Measurements from ENCODE around the gene ZNF614.

DNA sequence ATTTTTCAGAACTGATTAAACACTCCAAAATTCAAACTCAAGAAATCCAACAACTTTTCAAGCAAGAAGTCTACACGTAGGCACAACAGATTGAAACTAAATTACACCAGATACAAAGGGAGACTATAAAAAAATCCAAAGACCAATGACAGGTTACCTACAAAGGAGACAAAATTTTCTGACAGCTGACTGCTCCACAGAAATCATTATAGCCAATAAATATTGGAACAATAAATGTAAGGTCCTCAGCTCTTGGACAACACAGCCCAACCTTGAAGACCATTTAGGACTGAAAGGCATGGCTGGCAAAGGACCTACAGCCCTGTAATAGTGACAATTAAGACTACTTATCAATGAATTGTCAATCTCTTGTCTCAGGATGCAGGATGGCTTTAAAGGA is 57.5 kb downstream of the ZNF614 start:
- TF ChIP-seq POLR2AphosphoS5 (IDR thresholded peaks at IDR 0.05): no peak
- TF ChIP-seq, protein P1, sequence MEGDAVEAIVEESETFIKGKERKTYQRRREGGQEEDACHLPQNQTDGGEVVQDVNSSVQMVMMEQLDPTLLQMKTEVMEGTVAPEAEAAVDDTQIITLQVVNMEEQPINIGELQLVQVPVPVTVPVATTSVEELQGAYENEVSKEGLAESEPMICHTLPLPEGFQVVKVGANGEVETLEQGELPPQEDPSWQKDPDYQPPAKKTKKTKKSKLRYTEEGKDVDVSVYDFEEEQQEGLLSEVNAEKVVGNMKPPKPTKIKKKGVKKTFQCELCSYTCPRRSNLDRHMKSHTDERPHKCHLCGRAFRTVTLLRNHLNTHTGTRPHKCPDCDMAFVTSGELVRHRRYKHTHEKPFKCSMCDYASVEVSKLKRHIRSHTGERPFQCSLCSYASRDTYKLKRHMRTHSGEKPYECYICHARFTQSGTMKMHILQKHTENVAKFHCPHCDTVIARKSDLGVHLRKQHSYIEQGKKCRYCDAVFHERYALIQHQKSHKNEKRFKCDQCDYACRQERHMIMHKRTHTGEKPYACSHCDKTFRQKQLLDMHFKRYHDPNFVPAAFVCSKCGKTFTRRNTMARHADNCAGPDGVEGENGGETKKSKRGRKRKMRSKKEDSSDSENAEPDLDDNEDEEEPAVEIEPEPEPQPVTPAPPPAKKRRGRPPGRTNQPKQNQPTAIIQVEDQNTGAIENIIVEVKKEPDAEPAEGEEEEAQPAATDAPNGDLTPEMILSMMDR (IDR thresholded peaks at IDR 0.05 in 8 of 11, conservative IDR thresholded peaks at IDR 0.05 in 3 of 11): no peak

Data from spleen (tissue), 7 donors.